Chondrocyte (in vitro differentiated cells): Measurements from ENCODE around the gene MAT1A. TPM values are rescaled to one million over a fixed set of nuclear protein-coding genes. Genes with fewer than 3 reads are reported as not detected.

ENCODE experiments used
- DNase-seq: peaks from one replicate; pipeline ENCODE4 v3.0.0; 2021; ENCODE audit warnings: mixed read lengths, low spot score
- H3K27ac Mint-ChIP-seq: one replicate; pipeline ENCODE4 v1.8.0; 2021; ENCODE audit warnings: mild to moderate bottlenecking, moderate library complexity, mixed read lengths; ENCODE audit not compliant: unreplicated experiment
- H3K27me3 Mint-ChIP-seq: 2 replicates; pipeline ENCODE4 v1.8.0; 2021; ENCODE audit warnings: low read depth, mixed read lengths
- H3K36me3 Mint-ChIP-seq: 2 replicates; pipeline ENCODE4 v1.8.0; 2021; ENCODE audit warnings: low read depth, mixed read lengths
- H3K4me1 Mint-ChIP-seq: 2 replicates; pipeline ENCODE4 v1.8.0; 2021; ENCODE audit warnings: low read depth, mild to moderate bottlenecking, mixed read lengths
- H3K4me3 Mint-ChIP-seq: one replicate; pipeline ENCODE4 v1.8.0; 2021; ENCODE audit warnings: mild to moderate bottlenecking, moderate library complexity, mixed read lengths; ENCODE audit not compliant: unreplicated experiment
- H3K9me3 Mint-ChIP-seq: 2 replicates; pipeline ENCODE4 v1.8.0; 2021; ENCODE audit warnings: low read depth, mixed read lengths
- CTCF ChIP-seq: fragments of 200-600 bp; sonication (generic); IDR thresholded peaks from 2 replicates; pipeline ENCODE4 v1.5.0; 2021; ENCODE audit warnings: antibody characterized with exemption, mild to moderate bottlenecking, moderate library complexity
- total RNA-seq: library from RNA; stranded (reverse); gene quantifications from 3 replicates; pipeline ENCODE4 v1.2.1, GENCODE V29; 2021

The MAT1A gene
- total RNA-seq, 1 donor from 2014 or later = not detected

DNA sequence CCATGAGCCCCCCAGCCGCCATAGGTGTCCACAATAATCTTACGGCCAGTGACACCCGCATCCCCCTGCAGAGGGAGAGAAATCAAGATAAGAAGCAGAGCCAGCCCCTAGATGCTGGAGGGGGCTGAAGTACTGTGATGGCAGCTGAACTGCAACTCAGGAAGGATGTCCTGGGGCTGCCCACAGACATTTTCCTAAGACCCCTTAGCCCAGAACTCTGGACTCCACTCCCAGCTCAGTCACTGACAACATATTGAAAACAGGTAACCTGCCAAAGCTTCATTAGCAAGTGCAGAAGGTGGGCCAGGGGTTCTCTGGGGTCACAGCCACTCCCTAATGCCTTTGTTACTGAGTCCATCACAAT, 14.3 kb downstream of the MAT1A start:
- Mint-ChIP-seq H3K27me3 (peaks cover 11% of the 10 kb centered on the region), H3K27ac (no peak overlapping the region), H3K9me3 (no peaks in the 10 kb centered on the region), H3K4me1 (no peaks in the 10 kb centered on the region), H3K36me3 (no peaks in the 10 kb centered on the region), H3K4me3 (no peak overlapping the region)
- no peak for TF ChIP-seq CTCF
- DNase-seq = no peak

DNA sequence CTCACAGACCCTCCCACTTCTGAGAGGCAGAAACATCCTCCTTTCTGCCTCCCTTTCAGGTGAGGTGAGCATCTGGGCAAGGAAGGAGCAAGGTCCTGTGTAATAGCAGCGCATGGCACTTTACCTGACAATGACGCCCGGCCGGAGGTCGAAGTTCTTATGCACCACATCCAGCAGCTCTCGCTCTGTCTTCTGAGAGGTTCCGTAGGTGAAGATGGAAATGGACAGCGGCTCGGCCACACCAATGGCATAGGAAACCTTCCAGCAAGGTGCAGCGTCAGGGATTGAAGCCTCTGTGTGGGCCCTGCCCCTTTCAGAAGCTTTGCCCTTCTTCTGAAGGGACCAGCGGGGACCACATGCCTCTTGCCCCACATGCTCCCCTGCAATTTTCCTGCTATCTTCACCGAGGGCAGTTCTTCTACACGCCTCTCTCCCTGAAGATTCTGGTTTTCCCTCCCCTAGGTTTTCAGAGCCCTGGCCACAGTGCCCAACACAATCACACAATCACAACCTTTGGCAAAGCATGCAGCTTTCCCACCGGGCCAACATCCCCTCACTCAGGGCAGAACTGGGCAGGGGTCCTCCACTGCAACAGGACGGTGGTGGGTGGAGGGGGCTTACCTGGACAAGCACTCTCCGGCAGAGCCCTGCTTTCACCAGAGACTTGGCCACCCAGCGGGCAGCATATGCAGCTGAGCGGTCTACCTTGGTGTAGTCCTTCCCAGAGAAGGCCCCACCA, 14.9 kb downstream of the MAT1A start:
- H3K27ac Mint-ChIP-seq = no peak overlapping the region
- H3K9me3 Mint-ChIP-seq = no peaks in the 10 kb centered on the region
- no peaks in the 10 kb centered on the region for H3K36me3 Mint-ChIP-seq
- H3K4me3 Mint-ChIP-seq = no peak overlapping the region
- H3K27me3 Mint-ChIP-seq = peaks cover 13% of the 10 kb centered on the region
- no peaks in the 10 kb centered on the region for H3K4me1 Mint-ChIP-seq
- DNase-seq = no peak
- TF ChIP-seq CTCF = no peak

DNA sequence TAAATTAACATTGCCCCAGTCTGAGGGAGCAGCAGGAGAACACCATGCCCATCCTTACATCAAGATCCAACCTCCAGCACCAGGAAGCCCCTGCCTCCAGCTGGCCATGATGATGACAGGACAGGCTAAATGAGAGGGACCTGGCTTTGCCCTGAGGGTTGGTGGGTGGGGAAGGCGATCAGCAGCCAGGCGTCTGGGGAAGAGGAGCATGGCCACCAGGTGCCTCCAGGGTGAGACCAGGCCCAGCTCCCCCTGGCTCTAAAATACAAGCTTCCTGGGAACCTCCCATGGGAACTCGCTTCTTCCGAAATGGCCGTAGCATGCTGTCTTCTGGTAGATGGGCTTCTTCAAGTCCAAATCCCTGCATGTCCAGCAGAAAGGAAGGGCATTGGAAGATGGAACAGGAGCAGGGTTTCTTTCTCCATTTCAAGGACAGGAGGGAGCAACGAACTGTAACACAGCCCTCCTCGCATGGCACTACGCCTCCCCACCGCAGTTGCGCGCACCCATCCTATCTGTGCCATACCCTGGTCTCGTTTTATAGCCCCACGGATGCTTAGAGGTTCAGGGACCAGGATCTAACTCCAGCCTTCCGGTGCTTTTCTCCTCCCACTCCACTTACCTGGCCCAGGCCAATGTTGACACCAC, 15.8 kb downstream of the MAT1A start:
- no peaks in the 10 kb centered on the region for H3K9me3 Mint-ChIP-seq
- H3K36me3 Mint-ChIP-seq = no peaks in the 10 kb centered on the region
- H3K27ac Mint-ChIP-seq = no peak overlapping the region
- no peak for TF ChIP-seq CTCF
- DNase-seq = no peak
- no peak overlapping the region for H3K4me3 Mint-ChIP-seq
- H3K4me1 Mint-ChIP-seq = no peaks in the 10 kb centered on the region
- H3K27me3 Mint-ChIP-seq = peaks cover 13% of the 10 kb centered on the region

- no peaks in the 10 kb centered on the region for H3K36me3 Mint-ChIP-seq
- peaks cover 2% of the 10 kb centered on the region for H3K9me3 Mint-ChIP-seq
- H3K4me1 Mint-ChIP-seq = peaks cover 5% of the 10 kb centered on the region
- TF ChIP-seq CTCF = no peak
- no peak overlapping the region for H3K27ac Mint-ChIP-seq
- H3K4me3 Mint-ChIP-seq = no peak overlapping the region
- DNase-seq = no peak
- H3K27me3 Mint-ChIP-seq = peaks cover 13% of the 10 kb centered on the region
These were observed 16.5 kb downstream of the MAT1A start for GRCh38 chr10:80272793-80273522.

- no peak overlapping the region for H3K27ac Mint-ChIP-seq
These were observed 18.0 kb downstream of the MAT1A start for GRCh38 chr10:80271416-80271815.

More at GRCh38 chr10:80271416-80271815, 18.0 kb downstream of the MAT1A start:
- peaks cover 6% of the 10 kb centered on the region for H3K9me3 Mint-ChIP-seq
- no peak overlapping the region for H3K4me3 Mint-ChIP-seq
- H3K4me1 Mint-ChIP-seq = peaks cover 7% of the 10 kb centered on the region
- DNase-seq = no peak
- H3K27me3 Mint-ChIP-seq = peaks cover 11% of the 10 kb centered on the region
- H3K36me3 Mint-ChIP-seq = no peaks in the 10 kb centered on the region
- TF ChIP-seq CTCF = no peak
